ENCODE data around the gene PTK7.

DNA sequence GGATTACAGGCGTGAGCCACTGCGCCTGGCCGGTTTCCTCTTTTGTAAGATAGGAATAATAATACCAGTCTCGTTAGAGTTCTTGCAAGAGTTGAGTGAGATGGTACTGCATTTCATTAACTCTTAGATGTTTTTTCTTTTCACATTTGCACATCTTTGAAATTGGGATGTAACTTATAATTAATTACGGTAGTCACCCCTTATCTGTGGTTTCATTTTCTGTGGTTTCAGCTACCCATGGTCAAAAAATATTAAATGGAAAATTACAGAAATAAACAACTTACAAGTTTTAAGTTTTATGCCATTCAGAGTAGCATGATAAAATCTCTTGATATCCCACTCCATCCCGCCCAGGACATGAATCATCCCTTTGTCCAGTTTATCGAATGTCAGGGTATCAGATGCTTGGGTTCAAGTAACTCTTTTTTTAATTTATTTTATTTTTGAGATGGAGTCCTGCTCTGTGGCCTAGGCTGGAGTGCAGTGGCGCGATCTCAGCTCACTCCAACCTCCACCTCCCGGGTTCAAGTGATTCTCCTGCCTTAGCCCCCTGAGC lies 15.4 kb downstream of the PTK7 start:
- TF ChIP-seq, protein P1, sequence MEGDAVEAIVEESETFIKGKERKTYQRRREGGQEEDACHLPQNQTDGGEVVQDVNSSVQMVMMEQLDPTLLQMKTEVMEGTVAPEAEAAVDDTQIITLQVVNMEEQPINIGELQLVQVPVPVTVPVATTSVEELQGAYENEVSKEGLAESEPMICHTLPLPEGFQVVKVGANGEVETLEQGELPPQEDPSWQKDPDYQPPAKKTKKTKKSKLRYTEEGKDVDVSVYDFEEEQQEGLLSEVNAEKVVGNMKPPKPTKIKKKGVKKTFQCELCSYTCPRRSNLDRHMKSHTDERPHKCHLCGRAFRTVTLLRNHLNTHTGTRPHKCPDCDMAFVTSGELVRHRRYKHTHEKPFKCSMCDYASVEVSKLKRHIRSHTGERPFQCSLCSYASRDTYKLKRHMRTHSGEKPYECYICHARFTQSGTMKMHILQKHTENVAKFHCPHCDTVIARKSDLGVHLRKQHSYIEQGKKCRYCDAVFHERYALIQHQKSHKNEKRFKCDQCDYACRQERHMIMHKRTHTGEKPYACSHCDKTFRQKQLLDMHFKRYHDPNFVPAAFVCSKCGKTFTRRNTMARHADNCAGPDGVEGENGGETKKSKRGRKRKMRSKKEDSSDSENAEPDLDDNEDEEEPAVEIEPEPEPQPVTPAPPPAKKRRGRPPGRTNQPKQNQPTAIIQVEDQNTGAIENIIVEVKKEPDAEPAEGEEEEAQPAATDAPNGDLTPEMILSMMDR (IDR thresholded peaks at IDR 0.05; ENCODE audit: poor library complexity), result no peak
- no peak for TF ChIP-seq EZH2 (IDR thresholded peaks at IDR 0.05; ENCODE audit: borderline replicate concordance)

Data from hepatocyte (in vitro differentiated cells).